Activated naive CD4-positive, alpha-beta T cell treated with anti-CD3 and anti-CD28 coated beads, Interleukin-2, amount 50 U/mL, for 72 hours (primary cell): ENCODE results near the gene TNFRSF4. TPM values are rescaled to one million over a fixed set of nuclear protein-coding genes. Genes with fewer than 3 reads are reported as not detected.
A peak's percentile ranks its signal among the peaks of the same experiment; 100 is the strongest.
"Not testable (repeated sequence)": the region's sequence is repeated elsewhere in the genome, so short reads cannot be mapped to it uniquely, and the experiment has no call there.

Experiments used
- ATAC-seq, 2 donors: fragments of 150-1000 bp; cut with Tn5 transposase; 2 replicates each; pipeline ENCODE4 v1.10.0; 2021; ENCODE audit warnings: mild to moderate bottlenecking in 2 of 2, moderate library complexity in 2 of 2
- DNase-seq, 2 donors: peaks; one replicate each; pipeline ENCODE4 v3.0.0; 2021 to 2022; ENCODE audit warnings: low spot score in 2 of 2
- H3K27ac Mint-ChIP-seq, 2 donors: one replicate each; pipeline ENCODE4 v1.8.0; 2022; ENCODE audit warnings: mild to moderate bottlenecking in 2 of 2, mixed read lengths in 2 of 2
- H3K36me3 Mint-ChIP-seq, 2 donors: one replicate each; pipeline ENCODE4 v1.8.0; 2022; ENCODE audit warnings: mixed read lengths in 2 of 2
- H3K9me3 Mint-ChIP-seq, 2 donors: one replicate each; pipeline ENCODE4 v1.8.0; 2022; ENCODE audit warnings: mixed read lengths in 2 of 2
- total RNA-seq, 2 donors: library from RNA; stranded (reverse); gene quantifications; one replicate each; pipeline ENCODE4 v1.2.3, GENCODE V29; 2022

The TNFRSF4 gene
- total RNA-seq, 2 donors from 2014 or later: 166 to 176 TPM

- H3K27ac Mint-ChIP-seq, H3K9me3 Mint-ChIP-seq, H3K36me3 Mint-ChIP-seq, ATAC-seq: not testable (repeated sequence)
- DNase-seq: peak in 1 of 2 donors; percentile 35
Observed at GRCh38 chr1:1176063-1176761, 37.7 kb downstream of the TNFRSF4 start.

DNA sequence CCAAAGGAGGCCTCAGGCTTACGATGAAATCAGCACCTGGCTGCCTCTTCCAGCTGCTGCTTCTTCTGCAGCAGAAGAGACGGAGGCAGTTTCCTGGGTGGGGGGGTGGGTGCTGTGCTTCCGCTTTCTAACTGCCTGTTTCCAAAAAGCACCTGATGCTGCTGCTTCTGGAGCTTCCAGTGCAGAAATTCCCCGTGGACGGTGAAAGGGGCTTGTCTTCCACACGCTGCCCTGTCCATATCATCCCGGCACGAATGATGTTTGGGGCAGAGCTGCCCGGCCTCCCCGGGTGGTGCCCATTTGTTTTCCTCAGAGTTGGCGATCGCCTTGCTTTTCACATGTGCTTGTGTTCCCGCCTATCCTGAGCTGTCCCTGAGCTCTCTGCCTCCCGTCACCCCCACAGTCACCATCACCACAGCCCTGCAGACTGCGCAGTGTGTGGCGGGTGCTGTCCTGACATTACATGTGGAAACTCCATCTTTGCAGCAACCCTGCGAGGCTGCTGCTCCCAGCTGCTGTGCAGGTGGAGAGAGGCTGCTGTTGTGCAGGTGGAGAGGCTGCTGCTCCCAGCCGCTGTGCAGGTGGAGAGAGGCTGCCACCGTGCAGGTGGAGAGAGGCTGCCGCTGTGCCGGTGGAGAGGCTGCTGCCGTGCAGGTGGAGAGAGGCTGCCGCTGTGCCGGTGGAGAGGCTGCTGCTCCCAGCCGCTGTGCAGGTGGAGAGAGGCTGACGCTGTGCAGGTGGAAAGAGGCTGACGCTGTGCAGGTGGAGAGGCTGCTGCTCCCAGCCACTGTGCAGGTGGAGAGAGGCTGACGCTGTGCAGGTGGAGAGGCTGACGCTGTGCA, 38.5 kb downstream of the TNFRSF4 start:
- no peak overlapping the region for H3K27ac Mint-ChIP-seq
- DNase-seq: no peak
- no peaks in the 10 kb centered on the region for H3K9me3 Mint-ChIP-seq
- H3K36me3 Mint-ChIP-seq: no peaks in the 10 kb centered on the region
- no peak for ATAC-seq

DNA sequence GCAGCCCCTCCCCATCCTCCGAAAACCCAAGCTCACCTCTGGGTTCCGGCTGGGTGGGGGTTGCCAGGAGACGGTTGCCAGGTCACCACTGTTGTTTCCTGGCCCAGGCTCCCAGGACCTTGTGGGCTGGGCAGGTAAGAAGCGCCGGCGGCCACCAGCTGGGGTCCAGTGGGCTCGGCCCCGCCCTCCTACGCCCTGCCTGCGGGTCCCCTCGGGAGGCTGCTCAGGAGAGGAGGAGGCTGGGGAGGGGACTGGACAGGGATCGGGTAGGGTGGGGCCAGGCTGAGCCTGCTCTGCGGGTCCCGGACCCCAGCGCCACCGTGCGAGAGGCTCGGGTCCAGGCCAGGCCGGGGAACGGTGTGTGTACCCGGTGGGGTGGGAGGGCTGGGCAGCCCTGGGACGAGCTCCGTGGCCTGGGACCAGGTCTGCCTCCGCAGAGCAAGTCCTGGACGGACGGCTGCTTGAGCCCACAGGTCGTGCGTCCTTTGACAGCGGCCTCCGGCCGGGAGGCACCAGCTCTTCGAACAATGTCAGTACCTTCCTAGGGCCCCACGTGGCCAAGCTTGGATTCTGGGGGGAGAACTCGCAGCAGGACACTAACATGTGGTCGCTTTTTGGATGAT, 40.0 kb downstream of the TNFRSF4 start, which contains the start of gene TTLL10:
Gene TTLL10, plus strand, starts transcription at position 88 of the 623 bp plus-strand sequence. CDS start 5,336 bp downstream, outside the sequence.
- ATAC-seq: peak; percentile 68 to 77
- Mint-ChIP-seq H3K9me3 (no peaks in the 10 kb centered on the region), H3K36me3 (no peaks in the 10 kb centered on the region), H3K27ac (no peak within 1 kb of the TSS)
- no peak for DNase-seq

- H3K36me3 Mint-ChIP-seq: no peaks in the 10 kb centered on the region
- H3K9me3 Mint-ChIP-seq: no peaks in the 10 kb centered on the region
- no peak for DNase-seq
- H3K27ac Mint-ChIP-seq: no peak overlapping the region
- ATAC-seq: peak in 1 of 2 donors; percentile 24
Observed at GRCh38 chr1:1173061-1173792, 40.7 kb downstream of the TNFRSF4 start.

DNA sequence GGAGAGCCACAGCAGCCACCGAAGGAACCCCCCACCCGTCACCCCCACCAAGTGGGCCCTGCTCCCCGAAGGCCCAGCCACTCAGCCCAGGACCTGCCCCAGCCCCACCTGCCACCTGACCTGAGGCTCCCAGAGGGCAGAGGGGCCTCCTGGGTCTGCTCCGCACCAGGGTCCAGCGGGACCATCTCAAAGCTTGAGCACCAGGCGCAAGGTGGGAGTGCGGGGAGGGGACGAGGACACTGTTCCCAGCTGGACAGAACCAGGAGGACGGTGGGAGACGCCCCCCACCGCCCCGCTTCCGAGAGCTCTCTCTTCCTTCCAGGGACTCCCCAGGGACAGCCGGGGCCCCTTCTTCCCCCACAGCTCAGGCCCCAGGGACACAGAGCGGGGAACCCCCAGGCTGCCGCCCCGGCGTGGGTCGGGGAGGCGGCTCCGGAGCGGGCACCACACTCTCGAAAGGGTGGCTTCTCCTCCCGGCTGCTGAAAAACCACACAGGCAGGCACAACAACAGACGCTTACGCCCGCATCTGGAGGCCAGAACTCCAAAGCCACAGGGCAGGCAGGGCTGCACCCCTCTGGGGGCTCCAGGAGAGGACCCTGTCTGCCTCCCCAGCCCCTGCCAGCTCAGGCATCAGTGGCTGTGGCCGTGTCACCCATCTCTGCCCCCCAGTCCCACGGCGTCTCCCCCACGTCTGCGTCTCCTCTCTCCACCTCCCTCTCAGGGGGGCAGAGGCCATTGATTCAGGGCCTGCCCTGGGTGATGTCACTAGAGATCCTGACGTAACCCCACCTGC, 42.2 kb downstream of the TNFRSF4 start:
- ATAC-seq: peak in 1 of 2 donors; percentile 48

DNA sequence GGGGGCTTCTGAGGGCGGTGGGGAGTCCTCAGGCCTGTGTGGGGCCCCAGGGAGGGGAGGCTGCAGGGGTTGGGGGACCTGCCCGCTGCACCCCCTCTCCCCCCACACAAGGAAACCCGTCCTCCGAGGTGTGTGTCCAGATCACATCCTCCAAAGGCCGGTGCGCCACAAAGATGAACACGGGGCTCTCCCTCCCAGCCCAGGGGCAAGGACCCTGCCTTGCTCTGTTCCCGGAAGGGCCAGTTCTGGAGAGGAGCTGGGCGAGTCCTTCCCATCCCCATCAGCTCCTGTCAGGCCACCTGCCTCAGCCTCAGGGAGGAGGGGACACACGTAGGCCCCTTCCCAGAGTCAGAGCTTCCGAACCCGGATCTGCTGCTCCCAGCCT, 42.8 kb downstream of the TNFRSF4 start:
- Mint-ChIP-seq H3K9me3 (no peaks in the 10 kb centered on the region), H3K36me3 (no peaks in the 10 kb centered on the region), H3K27ac (no peak overlapping the region)
- DNase-seq (no peak), ATAC-seq (no peak)

More for the DNA sequence above, 42.2 kb downstream of the TNFRSF4 start:
- Mint-ChIP-seq H3K27ac (no peak overlapping the region), H3K36me3 (no peaks in the 10 kb centered on the region), H3K9me3 (no peaks in the 10 kb centered on the region)
- DNase-seq: no peak

DNA sequence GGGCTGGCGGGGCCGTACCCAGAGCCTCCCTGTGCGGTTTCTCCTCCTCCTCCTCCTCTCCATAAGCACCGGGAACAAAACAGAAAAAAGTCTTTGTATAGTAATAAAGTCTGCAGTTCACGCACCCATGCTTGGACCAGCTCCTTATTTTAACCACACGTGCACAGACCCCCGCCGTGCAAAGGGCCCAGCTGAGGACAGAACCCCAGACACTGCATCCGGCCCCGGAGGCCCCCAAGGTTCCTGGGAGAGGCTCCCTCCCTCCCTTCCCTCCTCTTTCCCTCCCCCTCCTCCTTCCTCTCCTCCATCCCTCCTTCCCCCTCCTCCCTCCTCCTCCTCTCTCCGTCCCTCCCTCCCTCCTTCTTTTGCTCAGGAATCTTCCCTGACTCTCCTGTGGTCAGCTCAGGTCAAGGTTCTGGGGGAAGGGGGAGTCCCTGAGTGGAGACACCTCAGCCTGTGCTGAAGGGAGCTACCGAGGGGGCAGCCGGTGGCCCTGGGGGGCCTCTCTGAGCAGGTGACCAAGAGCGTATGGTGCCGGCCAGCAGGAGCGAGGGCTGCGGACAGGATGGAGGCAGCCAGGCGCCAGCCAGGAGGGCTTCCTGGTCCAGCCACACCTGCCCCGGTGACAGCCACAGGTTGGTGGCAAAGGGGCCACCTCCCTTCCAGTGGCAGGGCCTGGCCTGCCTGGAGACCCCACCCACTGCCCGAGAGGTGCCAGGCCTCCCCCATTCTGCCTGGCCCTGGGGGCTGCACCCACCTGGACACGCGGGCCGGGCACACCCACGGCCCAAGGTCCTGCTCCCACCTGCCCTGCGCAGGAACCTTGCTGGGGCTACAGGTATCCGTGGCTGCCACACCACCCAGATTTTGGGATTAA, 43.5 kb downstream of the TNFRSF4 start:
- no peak for ATAC-seq
- H3K27ac Mint-ChIP-seq: no peak overlapping the region
- no peak for DNase-seq
- no peaks in the 10 kb centered on the region for H3K9me3 Mint-ChIP-seq
- H3K36me3 Mint-ChIP-seq: no peaks in the 10 kb centered on the region

DNA sequence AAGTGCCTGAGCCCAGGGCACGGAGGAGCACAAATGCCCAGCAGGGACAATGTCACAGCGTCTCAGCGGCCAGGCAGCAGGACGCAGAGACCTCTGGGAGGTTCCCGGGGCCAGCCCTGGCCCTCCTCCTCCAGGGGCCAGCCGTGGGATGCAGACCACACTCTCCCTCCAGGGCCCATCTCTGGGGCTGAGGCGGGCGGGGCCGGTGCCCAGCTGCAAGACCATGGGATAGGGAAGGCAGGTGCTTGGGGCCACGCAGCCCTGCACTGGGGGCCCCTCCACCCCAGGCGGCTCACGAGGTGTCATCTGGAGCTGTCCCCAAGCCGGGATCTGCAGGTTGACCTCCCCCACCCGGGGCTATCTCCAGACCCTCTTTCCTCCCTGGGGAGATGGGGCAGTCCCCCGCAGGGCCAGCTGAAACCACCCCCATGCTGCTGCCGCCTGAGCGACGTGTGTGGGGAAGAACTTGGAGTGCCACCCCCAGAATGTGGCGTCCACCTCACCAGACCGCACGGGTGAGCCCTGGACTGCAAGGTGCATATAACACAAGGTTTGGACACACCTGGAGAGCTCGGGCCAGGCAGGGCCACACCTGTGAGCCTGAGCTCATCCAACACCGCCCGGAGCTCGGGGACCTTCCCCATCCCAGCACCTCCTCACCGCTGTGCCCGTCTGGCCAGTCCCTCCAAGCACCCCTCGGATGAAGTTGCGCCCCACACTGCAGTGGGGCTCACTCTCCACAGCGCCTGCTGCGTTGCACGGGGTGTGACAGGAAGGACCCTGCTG, 44.3 kb downstream of the TNFRSF4 start:
- Mint-ChIP-seq H3K36me3 (no peaks in the 10 kb centered on the region), H3K27ac (no peak overlapping the region)
- DNase-seq: no peak

DNA sequence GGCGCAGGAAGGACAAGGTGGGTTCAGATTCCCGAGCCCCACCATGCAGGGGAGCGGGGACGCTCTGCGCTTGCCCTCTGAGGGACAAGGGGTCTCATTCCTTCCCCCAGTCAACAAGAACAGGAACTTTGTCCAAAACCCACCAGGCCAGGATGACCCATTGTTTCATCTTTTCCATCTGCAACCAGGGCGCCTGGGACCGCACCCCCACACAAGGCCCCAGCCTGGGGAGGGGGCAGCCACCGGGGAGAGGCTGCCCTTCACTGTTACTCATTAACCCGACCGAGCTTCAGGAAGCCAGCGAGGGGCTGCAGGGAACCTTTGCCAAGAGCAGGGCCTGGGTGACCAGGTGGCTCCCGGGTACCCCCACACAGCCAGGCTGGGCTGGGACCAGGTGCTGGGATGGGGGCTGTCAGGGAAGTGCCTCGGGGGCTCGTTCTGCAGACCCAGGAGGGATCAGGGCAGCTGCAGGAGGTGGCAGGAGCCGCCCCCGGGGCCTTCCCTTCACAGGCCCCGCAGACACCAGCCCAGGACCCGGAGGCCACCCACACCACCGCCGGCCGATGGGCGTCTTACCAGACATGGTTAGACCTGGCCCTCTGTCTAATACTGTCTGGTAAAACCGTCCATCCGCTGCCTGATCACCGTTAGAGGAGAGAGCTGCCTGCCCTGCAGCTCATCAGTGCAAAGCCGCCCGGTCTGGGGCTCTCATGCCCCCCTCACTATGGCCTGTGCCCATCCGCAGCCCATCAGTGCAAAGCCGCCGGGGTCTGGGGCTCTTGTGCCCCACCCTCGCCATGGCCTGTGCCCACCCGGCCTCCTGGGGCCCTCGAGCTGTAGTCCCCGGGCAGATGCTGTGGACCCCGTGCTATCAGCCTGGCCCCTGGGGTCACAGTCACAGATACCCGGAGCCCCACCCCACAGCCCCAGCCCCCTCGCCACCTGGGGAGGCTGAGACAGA, 45.2 kb downstream of the TNFRSF4 start:
- no peak for DNase-seq
- H3K36me3 Mint-ChIP-seq: no peaks in the 10 kb centered on the region
- no peak for ATAC-seq
- no peak overlapping the region for H3K27ac Mint-ChIP-seq
- no peaks in the 10 kb centered on the region for H3K9me3 Mint-ChIP-seq

More for the DNA sequence above, 44.3 kb downstream of the TNFRSF4 start:
- ATAC-seq: no peak
- H3K9me3 Mint-ChIP-seq: no peaks in the 10 kb centered on the region

DNA sequence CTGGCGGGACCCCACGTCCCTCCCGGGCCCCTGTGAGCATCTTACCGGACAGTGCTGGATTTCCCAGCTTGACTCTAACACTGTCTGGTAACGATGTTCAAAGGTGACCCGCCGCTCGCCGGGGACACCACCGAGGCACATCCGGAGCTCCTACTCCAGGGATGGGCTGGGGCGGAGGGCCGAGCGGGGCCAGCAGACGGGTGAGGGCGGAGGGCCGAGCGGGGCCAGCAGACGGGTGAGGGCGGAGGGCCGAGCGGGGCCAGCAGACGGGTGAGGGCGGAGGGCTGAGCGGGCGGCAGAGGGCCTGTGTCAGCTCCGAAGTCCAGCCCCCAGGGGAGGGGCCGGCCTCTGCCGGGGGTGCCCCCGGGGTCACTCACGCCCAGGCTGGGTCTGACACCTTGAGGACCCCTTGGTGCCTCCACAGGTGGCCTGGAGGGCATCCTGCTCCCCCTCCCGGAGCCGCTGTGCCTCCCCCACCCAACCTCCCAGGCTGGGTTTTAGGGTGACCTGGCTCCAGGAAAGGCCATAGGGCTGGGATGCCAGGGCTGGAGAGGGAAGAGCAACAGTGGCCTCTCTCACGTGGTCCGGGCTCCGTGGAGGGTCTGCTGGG, 46.0 kb downstream of the TNFRSF4 start:
- Mint-ChIP-seq H3K36me3 (no peaks in the 10 kb centered on the region), H3K27ac (no peak overlapping the region), H3K9me3 (no peaks in the 10 kb centered on the region)
- ATAC-seq (no peak), DNase-seq (no peak)

GRCh38 chr1:1167398-1167821, 46.5 kb downstream of the TNFRSF4 start:
- DNase-seq: no peak
- no peaks in the 10 kb centered on the region for H3K9me3 Mint-ChIP-seq
- ATAC-seq: no peak
- no peaks in the 10 kb centered on the region for H3K36me3 Mint-ChIP-seq
- no peak overlapping the region for H3K27ac Mint-ChIP-seq

DNA sequence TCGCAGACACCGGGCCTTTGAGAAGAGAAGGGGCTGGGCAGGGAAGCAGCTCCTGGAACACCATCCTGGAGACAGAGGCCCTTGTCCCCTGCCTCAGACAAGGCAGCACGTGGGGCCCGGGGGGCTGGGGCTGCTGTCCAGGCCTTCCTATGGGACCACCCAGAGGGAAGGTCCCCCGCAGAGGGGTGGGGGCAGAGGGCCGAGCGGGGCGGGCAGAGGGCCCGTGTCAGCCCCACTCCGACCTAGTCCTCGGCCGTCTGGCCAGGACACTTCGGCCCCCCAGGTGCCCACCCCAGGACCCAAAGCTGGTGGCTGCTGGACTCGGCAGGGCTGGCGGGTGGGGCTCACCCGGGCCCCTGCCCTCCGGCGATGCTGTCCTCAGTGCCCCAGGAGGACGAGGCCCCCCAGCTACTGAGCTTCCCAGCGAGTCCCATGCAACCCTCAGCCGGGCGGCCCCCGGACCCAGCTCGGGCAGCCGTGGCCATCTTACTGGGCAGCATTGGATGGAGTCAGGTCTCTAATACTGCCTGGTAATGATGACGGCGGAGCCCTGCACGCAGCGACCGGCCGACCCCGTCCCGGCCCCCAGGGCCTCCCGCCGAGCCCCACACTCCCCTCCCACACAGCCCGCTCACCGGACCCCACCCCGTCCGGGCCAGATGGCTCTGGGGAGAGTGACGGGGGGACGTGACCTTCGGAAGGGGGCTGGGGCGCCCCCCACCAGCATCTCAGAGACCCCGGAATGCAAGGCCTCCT, 47.1 kb downstream of the TNFRSF4 start:
- DNase-seq (no peak), ATAC-seq (no peak)
- Mint-ChIP-seq H3K36me3 (no peaks in the 10 kb centered on the region), H3K27ac (no peak overlapping the region), H3K9me3 (no peaks in the 10 kb centered on the region)
